GM21367 (cell line): ENCODE results near the gene FGFBP2.
"Not testable (repeated sequence)": the region's sequence is repeated elsewhere in the genome, so short reads cannot be mapped to it uniquely, and the experiment has no call there.

Experiments used
- ATAC-seq: cut with Tn5 transposase; IDR thresholded peaks from one replicate; pipeline ENCODE4 v1.9.1; 2021; ENCODE audit not compliant: unreplicated experiment

The FGFBP2 gene

DNA sequence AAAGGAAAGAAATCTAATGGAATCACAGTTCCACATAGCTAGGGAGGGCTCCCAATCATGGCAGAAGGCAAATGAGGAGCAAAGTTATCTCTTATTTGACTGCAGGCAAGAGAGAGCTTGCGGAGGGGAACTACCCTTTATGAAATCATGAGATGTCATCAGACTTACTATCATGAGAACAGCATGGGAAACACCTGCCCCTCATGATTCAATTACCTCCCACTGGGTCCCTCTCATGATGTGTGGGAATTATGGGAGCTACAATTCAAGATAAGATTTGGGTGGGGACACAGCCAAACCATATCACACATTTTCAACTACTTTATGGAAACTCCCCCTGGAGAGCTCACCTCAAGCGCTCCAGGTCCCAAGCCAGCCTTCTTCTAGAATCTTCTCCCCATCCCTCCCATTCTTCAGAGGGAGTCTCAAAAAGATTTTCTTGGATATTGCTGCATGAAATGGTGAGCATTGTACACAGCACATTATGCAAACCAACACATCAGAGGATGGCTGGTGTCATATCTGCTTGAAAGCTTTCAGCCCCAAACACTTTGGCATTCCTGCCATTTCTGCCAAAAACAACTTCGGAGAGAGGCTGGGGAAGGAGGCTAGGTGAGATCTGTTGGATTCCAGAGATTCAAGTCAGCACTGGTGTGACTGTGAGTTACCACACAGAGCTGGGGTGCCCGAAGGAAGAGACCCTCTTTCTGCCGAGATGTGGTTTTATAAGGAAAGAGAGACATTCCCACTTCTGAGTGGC is 31.3 kb downstream of the FGFBP2 start:
- ATAC-seq = no peak

GRCh38 chr4:15930314-15930713 is 32.7 kb downstream of the FGFBP2 start:
- no peak for ATAC-seq

DNA sequence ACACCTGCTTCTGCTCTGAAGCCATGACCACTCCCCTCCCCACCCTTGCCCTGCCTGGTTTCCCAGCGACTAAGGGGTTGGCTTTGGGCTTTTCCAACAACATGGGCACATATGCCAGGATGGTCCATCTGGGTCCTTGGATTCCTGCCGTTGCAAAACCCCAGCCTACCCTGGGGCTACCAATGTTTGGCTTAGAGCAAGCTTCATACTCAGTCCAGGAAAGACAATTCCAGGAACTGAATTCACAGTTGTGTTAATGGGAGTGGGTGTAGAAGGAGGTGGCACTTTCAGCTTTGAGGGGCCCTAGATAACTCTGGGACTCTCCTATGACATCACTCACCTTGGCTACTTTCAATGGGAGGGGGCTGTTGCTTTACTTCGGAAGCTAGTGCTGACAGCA is 33.4 kb downstream of the FGFBP2 start:
- no peak for ATAC-seq

- ATAC-seq = no peak
These were observed 34.1 kb downstream of the FGFBP2 start for GRCh38 chr4:15928883-15929282.

DNA sequence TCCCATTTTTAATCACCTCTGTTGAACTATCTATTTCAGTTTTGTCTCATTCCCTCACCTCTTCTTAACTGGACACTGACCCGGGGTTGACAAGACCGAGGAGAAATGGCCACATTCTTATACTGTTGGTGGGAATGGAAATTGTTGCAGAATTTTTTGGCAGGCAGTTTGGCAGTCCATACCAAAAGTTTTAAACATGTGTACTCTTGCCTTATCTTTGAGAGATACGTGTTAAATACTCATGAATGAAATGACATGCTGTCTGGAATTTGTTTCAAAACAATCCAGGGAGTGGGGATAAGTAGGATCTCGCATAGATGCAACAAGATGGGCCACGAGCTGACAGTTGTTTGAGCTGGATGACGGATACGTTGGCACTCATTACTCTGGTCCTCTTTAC is 36.5 kb downstream of the FGFBP2 start:
- ATAC-seq = no peak

- ATAC-seq = no peak
These were observed 37.1 kb downstream of the FGFBP2 start for GRCh38 chr4:15925830-15926229.

- ATAC-seq = no peak
These were observed 41.4 kb downstream of the FGFBP2 start for GRCh38 chr4:15921592-15921932.

- no peak for ATAC-seq
These were observed 42.0 kb downstream of the FGFBP2 start for GRCh38 chr4:15920723-15921591.

GRCh38 chr4:15918484-15919129 is 44.4 kb downstream of the FGFBP2 start:
- no peak for ATAC-seq

DNA sequence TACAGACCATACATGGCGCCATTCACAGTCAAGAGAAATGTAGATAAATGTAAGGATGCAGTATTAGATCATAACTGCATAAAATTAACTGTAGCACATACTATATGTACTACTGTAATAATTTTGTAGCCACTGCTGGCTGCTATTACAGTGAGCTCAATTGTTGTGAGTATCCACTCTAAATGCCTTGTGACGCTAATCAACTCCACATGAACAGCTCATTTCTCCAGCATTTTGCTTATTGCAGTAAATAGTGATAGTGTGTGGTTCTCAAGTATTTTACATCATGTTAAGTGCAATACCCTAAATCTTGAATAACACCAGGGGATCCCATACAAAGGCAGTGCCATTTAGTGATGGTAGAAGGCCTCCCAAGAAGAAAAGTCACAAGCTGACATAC is 45.7 kb downstream of the FGFBP2 start:
- no peak for ATAC-seq

- not testable (repeated sequence) for ATAC-seq
These were observed 46.6 kb downstream of the FGFBP2 start for GRCh38 chr4:15916358-15916757.

DNA sequence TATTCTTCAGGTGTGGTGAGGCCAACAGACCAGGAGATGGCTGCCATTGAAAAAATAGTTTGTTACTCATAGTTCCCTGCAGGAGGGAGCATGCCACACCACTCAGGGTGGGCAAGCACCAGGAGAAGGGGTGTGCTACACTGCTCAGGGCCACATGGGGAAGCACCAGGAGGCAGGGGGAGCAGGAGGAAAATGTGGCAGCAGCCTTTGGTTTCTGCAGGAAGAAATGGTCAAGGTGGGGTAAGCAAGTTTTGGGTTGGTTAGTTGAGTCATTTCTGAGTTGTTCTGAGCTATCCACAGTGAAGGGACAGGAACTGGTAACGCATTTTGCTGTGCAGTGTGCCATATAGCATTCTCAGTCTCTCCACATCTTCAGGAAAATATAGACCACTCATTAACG is 48.2 kb downstream of the FGFBP2 start:
- ATAC-seq = no peak

- no peak for ATAC-seq
These were observed 48.7 kb downstream of the FGFBP2 start for GRCh38 chr4:15914291-15914690.

DNA sequence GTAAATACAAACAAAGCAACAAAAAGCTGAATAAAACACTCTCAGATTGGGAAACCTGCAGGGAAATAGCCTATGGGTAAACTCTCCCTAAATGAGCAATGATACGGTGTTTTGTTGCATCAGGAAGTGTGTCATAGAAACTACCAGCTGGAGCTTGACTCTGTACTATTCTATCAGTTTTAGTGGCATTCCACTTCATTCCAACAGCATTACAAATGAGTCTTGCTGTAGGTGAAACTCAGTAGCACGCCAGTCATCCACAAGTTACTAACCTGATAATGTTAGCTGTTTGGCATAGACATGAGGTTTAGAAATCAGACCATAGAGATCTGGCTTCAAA is 49.4 kb downstream of the FGFBP2 start:
- ATAC-seq = no peak

DNA sequence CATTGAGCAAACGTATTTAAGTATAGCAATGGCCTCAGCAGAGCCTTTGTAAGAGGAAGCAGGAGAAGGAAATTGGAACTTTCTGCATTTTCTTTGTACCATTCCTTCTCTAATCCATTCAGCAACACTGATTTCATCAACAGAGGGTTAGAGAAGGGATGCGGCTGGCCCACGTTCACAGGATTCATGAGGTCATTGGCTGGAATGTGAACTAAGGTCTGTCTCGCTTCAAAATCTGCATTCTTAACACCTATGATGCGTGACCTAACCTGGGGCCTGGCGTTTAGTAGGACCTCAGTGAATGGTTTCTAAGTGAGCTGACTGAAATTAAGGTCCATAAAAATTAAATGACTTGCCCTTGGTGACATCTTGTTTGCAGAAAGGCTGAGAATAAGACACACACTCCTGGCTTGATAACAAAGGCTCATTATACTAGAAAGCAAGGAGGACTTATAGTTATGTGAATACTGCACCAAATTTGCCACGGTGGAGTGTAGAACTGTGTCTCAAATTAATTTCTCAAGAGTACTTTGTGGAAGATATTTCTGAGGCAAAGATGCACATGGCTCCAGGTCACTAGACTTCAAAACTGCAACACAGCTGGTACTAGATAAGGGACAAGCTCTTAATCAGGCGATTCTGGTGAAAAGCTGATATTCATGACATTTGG is 49.9 kb downstream of the FGFBP2 start:
- no peak for ATAC-seq

DNA sequence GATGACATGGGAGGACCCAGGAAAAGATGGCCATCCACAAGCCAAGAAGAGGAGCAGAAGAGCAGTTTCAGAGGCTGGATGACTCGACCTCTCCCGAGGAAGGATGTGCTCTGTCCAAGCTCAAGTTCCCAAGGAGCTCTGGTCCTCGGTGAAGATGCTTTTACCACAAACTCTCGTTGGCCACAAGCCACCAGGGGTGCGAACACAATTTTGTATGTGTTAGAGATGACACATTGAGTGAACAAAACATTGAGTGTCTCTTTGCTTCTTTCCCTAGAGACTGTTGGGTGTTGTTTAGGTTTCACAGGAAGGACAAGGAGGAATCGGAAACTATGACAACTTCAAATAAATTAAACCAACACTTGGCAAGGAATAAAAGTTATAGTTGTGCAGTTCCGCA is 50.7 kb downstream of the FGFBP2 start:
- ATAC-seq = no peak
